Activated naive CD4-positive, alpha-beta T cell treated with anti-CD3 and anti-CD28 coated beads for 36 hours (primary cell): ENCODE measurements around the gene BICRAL. TPM values are rescaled to one million over a fixed set of nuclear protein-coding genes. Genes with fewer than 3 reads are reported as not detected.

Source experiments
- CTCF ChIA-PET: fragments of 350-600 bp; sonication (Branson Sonifier 250); formaldehyde crosslinking; loops from one replicate; lab custom pipeline; 2021; ENCODE audit warnings: antibody characterized with exemption; lab: Charles Lee
- DNase-seq: peaks from one replicate; pipeline ENCODE4 v3.0.0-alpha.2; 2020
- H3K27ac Mint-ChIP-seq: one replicate; pipeline ENCODE4 v1.8.0; 2021; ENCODE audit warnings: mild to moderate bottlenecking, mixed read lengths
- H3K27me3 Mint-ChIP-seq: one replicate; pipeline ENCODE4 v1.8.0; 2021; ENCODE audit warnings: low read depth, mixed read lengths
- H3K36me3 Mint-ChIP-seq: one replicate; pipeline ENCODE4 v1.8.0; 2021; ENCODE audit warnings: low read depth, mixed read lengths
- H3K4me1 Mint-ChIP-seq: one replicate; pipeline ENCODE4 v1.8.0; 2021; ENCODE audit warnings: low read depth, mixed read lengths
- H3K4me3 Mint-ChIP-seq: one replicate; pipeline ENCODE4 v1.8.0; 2021; ENCODE audit warnings: mild to moderate bottlenecking, moderate library complexity, mixed read lengths
- H3K9me3 Mint-ChIP-seq: one replicate; pipeline ENCODE4 v1.8.0; 2021; ENCODE audit warnings: mixed read lengths
- intact Hi-C: fragments of 100-400 bp; cut with micrococcal nuclease; formaldehyde crosslinking; loops from one replicate; pipeline ENCODE4 v1.15.1; 2023
- total RNA-seq, 2 experiments: library from RNA; stranded (reverse); gene quantifications; one replicate each; pipeline ENCODE4 v1.2.3, GENCODE V29; 2021

BICRAL gene
- total RNA-seq, 2 experiments from 2014 or later: 7.8 to 7.9 TPM

DNA sequence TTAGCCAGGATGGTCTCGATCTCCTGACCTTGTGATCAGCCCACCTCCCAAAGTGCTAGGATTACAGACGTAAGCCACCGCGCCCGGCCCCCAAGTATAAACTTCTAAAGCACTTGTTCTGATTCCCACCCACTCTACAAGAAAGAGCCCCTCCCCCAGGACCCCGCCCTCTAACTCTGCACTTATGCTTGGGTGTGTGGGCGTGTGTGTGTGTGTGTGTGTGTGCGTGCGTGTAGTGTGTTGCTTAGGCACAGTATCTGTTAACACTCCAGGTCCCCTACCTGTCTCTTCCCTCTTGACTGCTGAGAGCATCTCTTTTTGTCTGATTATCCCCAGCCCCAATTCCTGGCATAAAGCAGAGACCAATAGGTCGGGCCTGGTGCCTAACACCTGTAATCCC, 128.0 kb downstream of the BICRAL start:
- H3K4me1 Mint-ChIP-seq: peaks cover 3% of the 10 kb centered on the region
- CTCF ChIA-PET: interaction anchor here (0.8 kb wide), 1 partner anchor 398 kb away, joined by 4 read pairs; no protein-coding TSS in a partner anchor

DNA sequence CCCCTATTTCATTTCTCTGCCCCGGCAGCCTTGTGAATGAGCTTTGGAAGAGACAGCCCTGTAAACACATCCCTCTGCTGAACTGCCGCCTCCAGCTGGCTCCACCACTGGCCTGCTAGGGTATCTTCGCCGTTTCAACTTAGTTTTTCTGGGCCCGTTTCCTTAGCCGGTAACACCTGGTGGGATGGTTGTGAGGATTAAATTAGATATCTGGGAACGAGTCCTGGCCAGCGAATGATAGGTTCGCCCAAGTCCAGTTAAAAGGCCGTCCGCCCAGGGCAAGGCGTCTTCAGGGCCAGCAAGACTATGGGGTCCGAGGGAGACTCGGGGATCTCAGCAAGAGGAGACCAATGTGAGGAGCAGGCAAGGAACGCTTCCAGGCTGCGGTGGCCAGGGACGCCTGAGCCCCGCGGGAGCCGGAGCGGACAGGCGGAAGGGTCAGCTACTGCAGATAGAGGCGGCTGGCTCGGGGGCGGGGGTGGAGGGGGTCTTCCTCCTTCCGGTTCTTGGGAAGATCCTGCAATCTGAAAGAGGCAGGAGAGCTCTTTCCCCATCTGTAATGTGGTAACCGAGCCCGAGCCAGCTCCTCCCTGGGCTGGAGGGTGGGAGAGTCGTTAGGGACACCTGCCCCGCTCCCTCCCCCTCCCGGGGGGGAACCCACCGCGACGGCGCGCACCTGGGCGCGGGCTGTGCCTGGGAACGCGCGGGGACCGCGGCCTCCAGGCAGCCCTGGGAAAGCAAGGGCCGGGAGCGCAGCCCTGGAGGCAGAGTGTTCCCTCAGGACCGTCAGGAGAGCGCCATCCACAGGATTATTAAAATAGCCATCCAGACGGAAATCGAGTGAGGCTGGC, 129.5 kb downstream of the BICRAL start:
- Mint-ChIP-seq H3K4me3 (peak overlapping the region; percentile 30), H3K36me3 (no peaks in the 10 kb centered on the region), H3K4me1 (peaks cover 3% of the 10 kb centered on the region), H3K27ac (no peak overlapping the region), H3K9me3 (no peaks in the 10 kb centered on the region), H3K27me3 (peaks cover 9% of the 10 kb centered on the region)
- CTCF ChIA-PET: no interaction called here
- DNase-seq: no peak
- intact Hi-C loops: no loop called here

More for the DNA sequence above, 128.0 kb downstream of the BICRAL start:
- Mint-ChIP-seq H3K36me3 (no peaks in the 10 kb centered on the region), H3K27me3 (peaks cover 7% of the 10 kb centered on the region), H3K9me3 (no peaks in the 10 kb centered on the region), H3K4me3 (no peak overlapping the region), H3K27ac (no peak overlapping the region)
- intact Hi-C loops: no loop called here
- DNase-seq: no peak

DNA sequence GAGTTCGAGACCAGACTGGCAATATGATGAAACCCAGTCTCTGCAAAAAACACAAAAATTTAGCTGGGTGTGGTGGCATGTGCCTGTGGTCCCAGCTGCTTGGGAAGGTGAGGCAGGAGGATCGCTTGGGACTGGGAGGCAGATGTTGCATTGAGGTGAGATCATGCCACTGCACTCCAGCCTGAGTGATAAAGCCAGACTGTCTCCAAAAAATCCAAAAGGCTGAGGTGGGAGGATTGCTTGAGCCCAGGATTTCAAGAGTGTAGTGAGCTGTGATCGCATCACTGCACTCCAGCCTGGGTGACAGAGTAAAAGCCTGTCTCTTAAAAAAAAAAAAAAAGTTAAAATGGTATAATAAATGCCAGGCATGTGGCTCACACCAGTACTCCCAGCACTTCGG, 132.7 kb downstream of the BICRAL start:
- Mint-ChIP-seq H3K4me1 (peaks cover 3% of the 10 kb centered on the region), H3K36me3 (no peaks in the 10 kb centered on the region), H3K27me3 (peaks cover 9% of the 10 kb centered on the region), H3K9me3 (no peaks in the 10 kb centered on the region), H3K27ac (no peak overlapping the region), H3K4me3 (no peak overlapping the region)
- DNase-seq: no peak
- intact Hi-C loops: no loop called here
- CTCF ChIA-PET: interaction anchor here (0.7 to 2.0 kb wide), 4 partner anchors 13 to 259 kb away, joined by 3 to 7 read pairs (median 3); no protein-coding TSS in a partner anchor

DNA sequence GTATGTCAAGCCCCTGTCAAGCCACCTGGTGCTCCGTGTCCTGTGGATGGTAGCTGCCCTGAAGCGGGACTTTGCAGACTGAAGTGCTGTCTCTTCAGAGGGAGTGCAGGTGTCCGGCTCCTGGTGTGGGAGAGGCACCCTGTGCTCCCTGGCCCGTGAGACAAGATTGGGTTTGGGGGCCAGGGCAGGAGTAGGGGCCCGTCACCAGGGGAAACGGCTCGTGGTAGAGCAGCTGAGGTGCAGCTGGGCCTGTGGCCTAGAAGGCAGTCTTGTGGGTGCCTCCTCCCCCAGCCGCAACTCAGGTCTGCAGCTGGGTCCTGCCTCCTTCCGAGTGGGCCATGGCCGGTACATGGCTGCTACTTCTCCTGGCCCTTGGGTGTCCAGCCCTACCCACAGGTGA, 133.9 kb downstream of the BICRAL start, which contains the start of gene PTCRA:
Gene PTCRA, plus strand, starts transcription at position 322 of the 400 bp plus-strand sequence. Its CDS starts 17 bp downstream, at position 339.
- no peak within 1 kb of the TSS for H3K4me3 Mint-ChIP-seq
- no peaks in the 10 kb centered on the region for H3K36me3 Mint-ChIP-seq
- H3K27ac Mint-ChIP-seq: no peak within 1 kb of the TSS
- CTCF ChIA-PET: interaction anchor here (0.8 to 2.0 kb wide), 3 partner anchors 15 to 254 kb away, joined by 4 to 7 read pairs (median 4); no protein-coding TSS in a partner anchor
- peaks cover 9% of the 10 kb centered on the region for H3K27me3 Mint-ChIP-seq
- intact Hi-C loops: no loop called here
- H3K9me3 Mint-ChIP-seq: no peaks in the 10 kb centered on the region
- peaks cover 3% of the 10 kb centered on the region for H3K4me1 Mint-ChIP-seq
- DNase-seq: no peak

DNA sequence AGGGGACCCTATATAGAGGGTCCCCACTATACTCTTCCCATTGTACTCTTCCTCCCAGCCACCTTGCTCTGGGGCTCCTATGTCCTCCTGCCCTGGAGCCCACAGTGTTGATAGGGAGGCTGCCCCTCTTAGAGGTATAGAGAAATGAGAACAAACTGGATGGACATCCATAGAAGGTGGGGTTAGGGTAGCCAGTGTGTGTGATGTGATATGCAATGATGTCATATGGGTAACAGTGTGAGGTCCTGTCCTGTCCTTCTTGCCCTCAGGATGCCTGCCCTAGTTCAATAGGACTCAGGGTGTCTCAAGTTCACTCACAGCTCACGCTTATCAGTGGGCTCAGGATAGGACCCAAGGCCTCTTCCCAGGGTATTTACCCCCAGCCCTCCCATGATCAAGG, 134.4 kb downstream of the BICRAL start:
- CTCF ChIA-PET: interaction anchor here (0.6 to 1.2 kb wide), 4 partner anchors 10 to 882 kb away, joined by 3 to 6 read pairs (median 4); no protein-coding TSS in a partner anchor
- Mint-ChIP-seq H3K27me3 (peaks cover 7% of the 10 kb centered on the region), H3K4me1 (peaks cover 1% of the 10 kb centered on the region), H3K27ac (no peak overlapping the region), H3K9me3 (no peaks in the 10 kb centered on the region), H3K4me3 (no peak overlapping the region), H3K36me3 (no peaks in the 10 kb centered on the region)
- DNase-seq: no peak
- intact Hi-C loops: no loop called here

Other genes starting within 250 kb of the BICRAL start
- gene UBR2, start 218.0 kb upstream of the BICRAL start, total RNA-seq: 10 to 100 TPM; 23.1 to 23.5 TPM
- gene PRPH2, start 59.5 kb upstream of the BICRAL start, total RNA-seq: not detected
- 10 to 100 TPM; 12.6 to 12.9 TPM for gene TBCC, start 35.9 kb upstream of the BICRAL start, total RNA-seq
- gene RPL7L1, start 97.6 kb downstream of the BICRAL start, total RNA-seq: 100 to 1,000 TPM in 1 of 2 experiments, 10 to 100 TPM in 1; 99.0 to 101 TPM
- gene PTCRA, start 134.0 kb downstream of the BICRAL start, total RNA-seq: not detected
- gene CNPY3, start 147.4 kb downstream of the BICRAL start, total RNA-seq: 10 to 100 TPM; 37.6 to 41.0 TPM
- not detected for gene GNMT, start 178.7 kb downstream of the BICRAL start, total RNA-seq
- gene PEX6, start 197.1 kb downstream of the BICRAL start, total RNA-seq: 10 to 100 TPM; 17.1 to 18.2 TPM
- 10 to 100 TPM; 52.4 to 54.4 TPM for gene PPP2R5D, start 202.5 kb downstream of the BICRAL start, total RNA-seq
- gene MEA1, start 231.9 kb downstream of the BICRAL start, total RNA-seq: 10 to 100 TPM; 80.6 to 85.1 TPM
- 10 to 100 TPM; 58.6 to 58.9 TPM for gene KLHDC3, start 232.2 kb downstream of the BICRAL start, total RNA-seq
- gene RRP36, start 239.6 kb downstream of the BICRAL start, total RNA-seq: 10 to 100 TPM; 31.0 to 32.7 TPM